ENCODE results near the gene CCDC158.

GRCh38 chr4:76363556-76364290 is 57.2 kb downstream of the CCDC158 start:
- TF ChIP-seq, protein P1, sequence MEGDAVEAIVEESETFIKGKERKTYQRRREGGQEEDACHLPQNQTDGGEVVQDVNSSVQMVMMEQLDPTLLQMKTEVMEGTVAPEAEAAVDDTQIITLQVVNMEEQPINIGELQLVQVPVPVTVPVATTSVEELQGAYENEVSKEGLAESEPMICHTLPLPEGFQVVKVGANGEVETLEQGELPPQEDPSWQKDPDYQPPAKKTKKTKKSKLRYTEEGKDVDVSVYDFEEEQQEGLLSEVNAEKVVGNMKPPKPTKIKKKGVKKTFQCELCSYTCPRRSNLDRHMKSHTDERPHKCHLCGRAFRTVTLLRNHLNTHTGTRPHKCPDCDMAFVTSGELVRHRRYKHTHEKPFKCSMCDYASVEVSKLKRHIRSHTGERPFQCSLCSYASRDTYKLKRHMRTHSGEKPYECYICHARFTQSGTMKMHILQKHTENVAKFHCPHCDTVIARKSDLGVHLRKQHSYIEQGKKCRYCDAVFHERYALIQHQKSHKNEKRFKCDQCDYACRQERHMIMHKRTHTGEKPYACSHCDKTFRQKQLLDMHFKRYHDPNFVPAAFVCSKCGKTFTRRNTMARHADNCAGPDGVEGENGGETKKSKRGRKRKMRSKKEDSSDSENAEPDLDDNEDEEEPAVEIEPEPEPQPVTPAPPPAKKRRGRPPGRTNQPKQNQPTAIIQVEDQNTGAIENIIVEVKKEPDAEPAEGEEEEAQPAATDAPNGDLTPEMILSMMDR (IDR thresholded peaks at IDR 0.05) = no peak
- TF ChIP-seq POLR2A (IDR thresholded peaks at IDR 0.05) = no peak
